Rectal smooth muscle tissue (tissue), 1 donor: ENCODE data around the gene FBXO48.

Experiments used
- H3K27ac ChIP-seq: one replicate; pipeline ENCODE4 v1.7.0; 2013; ENCODE audit warnings: low read depth, low read length, inconsistent platforms
- H3K27me3 ChIP-seq: one replicate; pipeline ENCODE4 v1.7.0; 2013; ENCODE audit warnings: low read length; ENCODE audit not compliant: control insufficient read depth, insufficient read depth
- H3K36me3 ChIP-seq: one replicate; pipeline ENCODE4 v1.7.0; 2013; ENCODE audit warnings: low read length; ENCODE audit not compliant: control insufficient read depth, insufficient read depth
- H3K4me1 ChIP-seq: one replicate; pipeline ENCODE4 v1.7.0; 2013; ENCODE audit warnings: low read length; ENCODE audit not compliant: control insufficient read depth, insufficient read depth
- H3K4me3 ChIP-seq: one replicate; pipeline ENCODE4 v1.7.0; 2013; ENCODE audit warnings: low read length
- H3K9ac ChIP-seq: one replicate; pipeline ENCODE4 v1.7.0; 2013; ENCODE audit warnings: low read length

FBXO48 gene

DNA sequence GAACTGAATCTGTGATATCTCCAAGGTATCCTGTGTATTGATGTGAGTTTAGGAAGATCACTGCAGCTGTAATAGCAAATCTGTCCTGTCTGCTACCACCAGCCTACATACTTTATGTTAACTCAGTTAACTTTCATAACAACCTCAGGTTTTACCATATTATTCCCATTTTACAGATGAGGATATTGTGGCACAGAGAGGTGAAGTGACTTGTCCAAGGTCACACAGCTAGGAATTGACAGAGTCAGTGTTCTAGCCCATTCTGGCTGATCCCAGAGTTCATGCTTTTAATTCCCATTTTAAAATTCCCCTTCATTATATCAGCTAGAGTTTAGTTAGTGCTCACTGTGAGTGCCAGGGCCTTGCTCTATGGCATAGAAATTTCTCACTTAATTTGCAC, 52.6 kb downstream of the FBXO48 start:
- H3K36me3 ChIP-seq: no peaks in the 10 kb centered on the region
- H3K4me3 ChIP-seq: no peak overlapping the region
- no peaks in the 10 kb centered on the region for H3K4me1 ChIP-seq
- H3K27me3 ChIP-seq: no peaks in the 10 kb centered on the region
- no peak overlapping the region for H3K9ac ChIP-seq
- no peak overlapping the region for H3K27ac ChIP-seq

DNA sequence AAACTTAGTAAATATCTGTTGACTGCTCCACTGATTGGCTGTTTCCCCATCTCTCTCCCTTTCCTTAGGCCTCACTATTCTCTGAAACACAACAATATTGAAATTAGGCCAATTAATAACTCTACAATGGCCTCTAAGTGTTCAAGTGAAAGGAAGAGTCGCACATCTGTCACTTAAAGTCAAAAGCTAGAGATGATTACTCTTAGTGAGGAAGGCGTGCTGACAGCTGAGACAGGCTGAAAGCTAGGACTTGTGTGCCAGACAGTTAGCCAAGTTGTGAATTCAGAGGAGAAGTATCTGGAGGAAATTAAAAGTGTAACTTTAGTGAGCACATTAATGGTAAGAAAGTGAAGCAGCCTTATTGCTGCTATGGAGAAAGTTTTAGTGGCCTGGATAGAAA, 53.6 kb downstream of the FBXO48 start:
- Histone ChIP-seq H3K27ac (no peak overlapping the region), H3K27me3 (no peaks in the 10 kb centered on the region), H3K4me3 (no peak overlapping the region), H3K9ac (no peak overlapping the region), H3K4me1 (no peaks in the 10 kb centered on the region), H3K36me3 (no peaks in the 10 kb centered on the region)

- Histone ChIP-seq H3K27me3 (no peaks in the 10 kb centered on the region), H3K36me3 (no peaks in the 10 kb centered on the region), H3K4me1 (no peaks in the 10 kb centered on the region), H3K27ac (no peak overlapping the region), H3K9ac (no peak overlapping the region), H3K4me3 (no peak overlapping the region)
These were observed 54.8 kb downstream of the FBXO48 start for GRCh38 chr2:68412127-68412819.

DNA sequence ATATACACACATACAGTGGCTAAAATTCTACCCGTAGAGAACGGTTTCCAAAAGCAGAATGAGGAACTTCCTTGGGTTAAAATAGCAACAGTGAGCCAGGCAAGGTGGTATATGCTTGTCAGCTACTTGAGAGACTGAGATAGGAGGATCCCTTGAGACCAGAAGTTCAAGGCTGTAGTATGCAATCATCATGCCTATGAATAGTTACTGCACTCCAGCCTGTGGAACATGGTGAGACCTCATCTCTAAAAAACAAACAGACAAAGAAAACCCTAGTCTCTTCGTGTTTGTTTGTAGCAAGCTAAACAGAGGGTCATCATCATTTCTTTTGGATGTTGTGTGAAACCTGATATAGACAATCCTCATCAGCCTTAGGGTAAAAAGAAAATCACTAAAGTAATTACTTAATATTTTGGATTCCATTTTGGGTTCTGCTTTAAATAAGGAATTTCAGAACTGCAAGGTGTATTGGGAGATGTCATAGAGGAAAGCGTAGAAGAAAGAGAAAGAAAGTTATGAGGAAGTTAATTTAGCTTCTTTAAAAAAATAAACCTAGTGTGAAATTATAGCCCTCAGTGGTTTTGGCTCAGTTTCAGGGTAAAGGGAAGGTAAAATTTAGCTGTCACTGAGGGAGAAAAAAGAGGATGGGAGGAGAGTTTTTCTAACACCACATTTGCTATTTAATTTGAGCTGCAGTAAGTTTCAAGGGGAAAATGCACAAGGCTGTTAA, 55.5 kb downstream of the FBXO48 start:
- Histone ChIP-seq H3K36me3 (no peaks in the 10 kb centered on the region), H3K27me3 (no peaks in the 10 kb centered on the region), H3K4me1 (no peaks in the 10 kb centered on the region), H3K9ac (no peak overlapping the region), H3K27ac (no peak overlapping the region), H3K4me3 (no peak overlapping the region)
